Upper lobe of left lung (tissue), 4 donors: ENCODE results near the gene USP24.

Experiments used
- POLR2A ChIP-seq, 4 donors: fragments of 450-650 bp; IDR thresholded peaks; one replicate each; pipeline ENCODE4 v1.5.1; 2016 to 2017; ENCODE audit warnings: antibody characterized with exemption in 4 of 4, mild to moderate bottlenecking in 2 of 4
- TF ChIP-seq, protein P1 (sequence below), 6 experiments: fragments of 450-650 bp in 4 of 6; fragments of 200-600 bp in 2 of 6; sonication (generic) in 2 of 6; IDR thresholded peaks; one replicate each; pipeline ENCODE4 v1.5.1; 2016 to 2019; ENCODE audit warnings: antibody characterized with exemption in 6 of 6

DNA sequence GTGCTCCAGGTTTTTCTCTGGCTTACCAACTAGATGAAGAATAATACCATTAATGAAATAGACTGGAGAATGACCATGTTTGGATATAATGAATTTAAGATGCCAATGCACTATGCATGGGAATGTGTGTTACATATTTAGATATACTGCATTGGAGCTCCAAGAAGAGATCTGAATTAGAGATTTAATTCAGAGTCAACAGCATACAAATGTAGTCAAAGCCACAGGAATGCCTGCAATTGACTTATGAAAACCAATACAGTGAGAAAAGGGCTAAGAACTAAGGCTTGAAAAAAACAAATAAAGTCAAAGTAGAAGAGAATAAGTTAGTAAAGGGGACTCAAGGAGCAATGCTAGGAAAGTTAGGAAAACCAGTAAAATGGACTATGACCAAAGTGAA lies 59.1 kb downstream of the USP24 start:
- TF ChIP-seq, protein P1, sequence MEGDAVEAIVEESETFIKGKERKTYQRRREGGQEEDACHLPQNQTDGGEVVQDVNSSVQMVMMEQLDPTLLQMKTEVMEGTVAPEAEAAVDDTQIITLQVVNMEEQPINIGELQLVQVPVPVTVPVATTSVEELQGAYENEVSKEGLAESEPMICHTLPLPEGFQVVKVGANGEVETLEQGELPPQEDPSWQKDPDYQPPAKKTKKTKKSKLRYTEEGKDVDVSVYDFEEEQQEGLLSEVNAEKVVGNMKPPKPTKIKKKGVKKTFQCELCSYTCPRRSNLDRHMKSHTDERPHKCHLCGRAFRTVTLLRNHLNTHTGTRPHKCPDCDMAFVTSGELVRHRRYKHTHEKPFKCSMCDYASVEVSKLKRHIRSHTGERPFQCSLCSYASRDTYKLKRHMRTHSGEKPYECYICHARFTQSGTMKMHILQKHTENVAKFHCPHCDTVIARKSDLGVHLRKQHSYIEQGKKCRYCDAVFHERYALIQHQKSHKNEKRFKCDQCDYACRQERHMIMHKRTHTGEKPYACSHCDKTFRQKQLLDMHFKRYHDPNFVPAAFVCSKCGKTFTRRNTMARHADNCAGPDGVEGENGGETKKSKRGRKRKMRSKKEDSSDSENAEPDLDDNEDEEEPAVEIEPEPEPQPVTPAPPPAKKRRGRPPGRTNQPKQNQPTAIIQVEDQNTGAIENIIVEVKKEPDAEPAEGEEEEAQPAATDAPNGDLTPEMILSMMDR (IDR thresholded peaks at IDR 0.05): no peak
- no peak for TF ChIP-seq POLR2A (IDR thresholded peaks at IDR 0.05)
